Activated CD4-positive, alpha-beta T cell treated with anti-CD3 and anti-CD28 coated beads for 36 hours (primary cell): ENCODE measurements around the gene PPIA. TPM values are rescaled to one million over a fixed set of nuclear protein-coding genes. Genes with fewer than 3 reads are reported as not detected.
A peak's percentile ranks its signal among the peaks of the same experiment; 100 is the strongest.
"Not testable (repeated sequence)": the region's sequence is repeated elsewhere in the genome, so short reads cannot be mapped to it uniquely, and the experiment has no call there.

Experiments
- ATAC-seq: fragments of 200-7000 bp; cut with Tn5 transposase; one replicate; pipeline ENCODE4 v1.10.0; 2021; ENCODE audit warnings: mild to moderate bottlenecking, moderate library complexity
- CTCF ChIA-PET: fragments of 350-600 bp; sonication (Branson Sonifier 250); formaldehyde crosslinking; loops from one replicate; lab custom pipeline; 2021; ENCODE audit warnings: antibody characterized with exemption; lab: Charles Lee
- POLR2A ChIA-PET: fragments of 350-600 bp; sonication (Branson Sonifier 250); formaldehyde crosslinking; loops from one replicate; lab custom pipeline; 2021; ENCODE audit warnings: antibody characterized with exemption, inconsistent platforms; lab: Charles Lee
- DNase-seq: peaks from one replicate; pipeline ENCODE4 v3.0.0-alpha.2; 2020
- H3K27ac Mint-ChIP-seq: one replicate; pipeline ENCODE4 v1.8.0; 2021; ENCODE audit warnings: mixed read lengths
- H3K27me3 Mint-ChIP-seq: one replicate; pipeline ENCODE4 v1.8.0; 2021; ENCODE audit warnings: mixed read lengths
- H3K36me3 Mint-ChIP-seq: one replicate; pipeline ENCODE4 v1.8.0; 2021; ENCODE audit warnings: low read depth, mixed read lengths
- H3K4me1 Mint-ChIP-seq: one replicate; pipeline ENCODE4 v1.8.0; 2021; ENCODE audit warnings: mixed read lengths
- H3K4me3 Mint-ChIP-seq: one replicate; pipeline ENCODE4 v1.8.0; 2021; ENCODE audit warnings: mild to moderate bottlenecking, moderate library complexity, mixed read lengths
- H3K9me3 Mint-ChIP-seq: one replicate; pipeline ENCODE4 v1.8.0; 2021; ENCODE audit warnings: low read depth, mixed read lengths
- intact Hi-C, 2 experiments: fragments of 100-400 bp; cut with DNase I in 1 of 2; cut with micrococcal nuclease in 1 of 2; formaldehyde crosslinking; loops; one replicate each; pipeline versions ENCODE4 v1.14.2 to v1.15.1; 2022 to 2024; cut with DNase I, micrococcal nuclease
- total RNA-seq, 2 experiments: library from RNA; stranded (reverse); gene quantifications; one replicate each; pipeline ENCODE4 v1.2.3, GENCODE V29; 2021

Gene PPIA
- total RNA-seq, 2 experiments from 2014 or later, result 2,017 to 2,916 TPM

DNA sequence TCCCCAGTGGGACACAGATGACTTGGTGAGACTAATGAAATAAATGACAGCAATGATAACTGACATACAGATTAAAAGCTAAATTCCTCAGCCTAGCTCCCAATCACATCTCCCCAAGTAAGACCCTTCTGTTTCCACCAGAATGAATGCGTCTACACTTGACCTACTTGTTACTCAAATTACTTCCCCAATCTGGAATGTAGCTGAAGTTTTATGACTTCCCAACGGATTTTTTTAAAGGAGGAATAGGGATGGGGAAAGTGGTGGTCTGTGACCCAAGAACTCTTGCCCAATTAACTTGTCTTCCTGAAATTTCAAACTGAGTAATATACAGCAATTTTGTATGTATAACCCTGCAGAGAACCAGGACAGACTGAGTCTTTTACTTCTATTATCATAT lies 42.3 kb downstream of the PPIA start:
- Mint-ChIP-seq H3K27me3 (no peaks in the 10 kb centered on the region), H3K4me1 (peaks cover 15% of the 10 kb centered on the region), H3K4me3 (no peak overlapping the region), H3K9me3 (no peaks in the 10 kb centered on the region), H3K27ac (no peak overlapping the region), H3K36me3 (peaks cover 51% of the 10 kb centered on the region)
- ATAC-seq, result no peak
- CTCF ChIA-PET, result interaction anchor here (0.6 to 1.0 kb wide), 2 partner anchors 29 to 135 kb away, joined by 3 read pairs; no protein-coding TSS in a partner anchor
- POLR2A ChIA-PET, result interaction anchor here (1.0 kb wide), 1 partner anchor 9 kb away, joined by 4 read pairs; the partner anchor contains the start of gene H2AZ2
- DNase-seq, result no peak
- intact Hi-C loops, result no loop called here

DNA sequence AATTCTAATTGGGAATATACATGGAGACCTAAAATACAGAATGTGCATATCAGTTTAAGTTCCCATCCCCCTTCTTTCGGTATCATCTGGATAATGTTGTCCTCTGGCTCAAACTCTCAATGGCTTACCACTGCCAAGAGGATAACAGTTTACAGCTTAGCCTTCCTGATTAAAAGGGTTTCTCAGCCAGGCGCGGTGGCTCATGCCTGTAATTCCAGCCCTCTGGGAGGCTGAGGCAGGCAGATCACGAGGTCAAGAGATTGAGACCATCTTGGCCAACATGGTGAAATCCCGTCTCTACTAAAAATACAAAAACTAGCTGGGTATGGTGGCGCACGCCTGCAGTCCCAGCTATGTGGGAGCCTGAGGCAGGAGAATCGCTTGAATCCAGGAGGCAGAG lies 46.2 kb downstream of the PPIA start:
- intact Hi-C loops, H3K9me3 Mint-ChIP-seq, H3K27me3 Mint-ChIP-seq, H3K27ac Mint-ChIP-seq, H3K4me3 Mint-ChIP-seq, DNase-seq, ATAC-seq: not testable (repeated sequence)
- Mint-ChIP-seq H3K4me1 (peaks cover 39% of the 10 kb centered on the region), H3K36me3 (peaks cover 43% of the 10 kb centered on the region)
- ChIA-PET CTCF (interaction anchor here (0.7 to 4.7 kb wide), 3 partner anchors 14 to 218 kb away, joined by 3 to 27 read pairs (median 4); no protein-coding TSS in a partner anchor), POLR2A (interaction anchor here (0.6 to 0.7 kb wide), 3 partner anchors 43 to 611 kb away, joined by 3 to 8 read pairs (median 4); no protein-coding TSS in a partner anchor)

DNA sequence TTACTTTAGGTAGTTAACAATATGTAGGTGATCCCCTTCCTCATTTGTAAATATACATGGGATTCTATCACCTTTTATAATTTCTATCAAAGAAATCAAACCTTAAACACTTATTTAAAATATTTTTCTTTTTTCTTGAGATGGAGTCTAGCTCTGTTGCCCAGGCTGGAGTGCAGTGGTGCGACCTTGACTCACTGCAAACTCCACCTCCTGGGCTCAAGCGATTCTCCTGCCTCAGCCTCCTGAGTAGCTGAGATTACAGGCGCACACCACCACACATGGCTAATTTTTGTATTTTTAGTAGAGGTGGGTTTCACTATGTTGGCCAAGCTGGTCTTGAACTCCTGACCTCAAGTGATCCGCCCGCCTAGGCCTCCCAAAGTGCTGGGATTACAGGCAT lies 47.0 kb downstream of the PPIA start:
- DNase-seq, ATAC-seq, H3K9me3 Mint-ChIP-seq, H3K27ac Mint-ChIP-seq, H3K27me3 Mint-ChIP-seq, H3K4me3 Mint-ChIP-seq, intact Hi-C loops: not testable (repeated sequence)
- ChIA-PET POLR2A (interaction anchor here (0.6 to 0.7 kb wide), 7 partner anchors 26 to 611 kb away, joined by 3 to 8 read pairs (median 4); no protein-coding TSS in a partner anchor), CTCF (interaction anchor here (0.7 to 4.7 kb wide), 8 partner anchors 13 to 397 kb away, joined by 3 to 27 read pairs (median 4); no protein-coding TSS in a partner anchor)
- Mint-ChIP-seq H3K4me1 (peaks cover 39% of the 10 kb centered on the region), H3K36me3 (peaks cover 41% of the 10 kb centered on the region)

DNA sequence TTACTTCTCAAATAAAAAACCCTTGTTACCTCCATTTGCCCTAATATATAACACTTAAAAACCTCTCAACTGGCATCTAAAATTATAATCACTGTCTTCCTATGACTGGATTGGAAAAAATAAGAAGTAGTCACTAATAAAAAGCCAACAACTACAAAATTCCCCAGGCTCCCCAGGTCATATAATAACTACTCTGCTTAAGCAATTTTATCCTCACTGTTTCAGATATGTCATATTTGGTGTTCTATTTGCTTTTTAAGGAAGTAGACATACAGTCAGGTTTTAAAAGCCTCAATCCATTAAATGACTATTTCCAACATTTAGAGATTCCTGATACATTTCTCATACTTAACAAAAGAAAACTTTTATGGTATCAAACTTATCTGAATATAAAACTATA lies 49.0 kb downstream of the PPIA start:
- DNase-seq (no peak), ATAC-seq (no peak)
- H3K27me3 Mint-ChIP-seq, result no peaks in the 10 kb centered on the region
- intact Hi-C loops, result no loop called here
- peaks cover 49% of the 10 kb centered on the region for H3K4me1 Mint-ChIP-seq
- H3K27ac Mint-ChIP-seq, result no peak overlapping the region
- H3K36me3 Mint-ChIP-seq, result peaks cover 40% of the 10 kb centered on the region
- ChIA-PET POLR2A (interaction anchor here (0.9 kb wide), 1 partner anchor 73 kb away, joined by 3 read pairs; no protein-coding TSS in a partner anchor), CTCF (interaction anchor here (0.7 to 4.7 kb wide), 11 partner anchors 10 to 213 kb away, joined by 3 to 27 read pairs (median 5); no protein-coding TSS in a partner anchor)
- no peaks in the 10 kb centered on the region for H3K9me3 Mint-ChIP-seq
- H3K4me3 Mint-ChIP-seq, result peak overlapping the region; percentile 95

DNA sequence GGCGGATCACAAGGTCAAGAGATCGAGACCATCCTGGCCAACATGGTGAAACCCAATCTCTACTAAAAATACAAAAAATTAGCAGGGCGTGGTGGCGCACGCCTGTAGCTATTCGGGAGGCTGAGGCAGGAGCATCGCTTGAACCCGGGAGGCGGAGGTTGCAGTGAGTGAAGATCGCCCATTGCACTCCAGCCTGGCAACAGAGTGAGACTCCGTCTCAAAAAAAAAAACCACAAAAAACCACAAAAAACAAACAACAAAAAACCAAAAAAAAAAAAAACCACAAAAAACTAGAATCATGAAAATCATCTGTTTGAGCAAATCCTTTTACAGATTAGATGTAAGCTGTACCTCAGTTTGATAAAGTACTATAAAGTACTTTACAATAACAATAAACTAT lies 49.9 kb downstream of the PPIA start:
- intact Hi-C loops, result loop anchor here (2.0 kb wide), 6 partner anchors 76 to 802 kb away; partner anchors contain the start of genes DBNL (in 1 of the 2) and POLD2 (in 1 of the 2)
- peak; percentile 33 for DNase-seq
- POLR2A ChIA-PET, result interaction anchor here (0.6 to 4.0 kb wide), 5 partner anchors 39 to 249 kb away, joined by 3 to 36 read pairs (median 4); partner anchors contain the start of gene PURB
- Mint-ChIP-seq H3K4me1 (peaks cover 47% of the 10 kb centered on the region), H3K36me3 (peaks cover 31% of the 10 kb centered on the region), H3K27ac (peak overlapping the region; percentile 83), H3K4me3 (peak overlapping the region; percentile 95)
- CTCF ChIA-PET, result interaction anchor here (0.7 to 4.7 kb wide), 15 partner anchors 10 to 289 kb away, joined by 3 to 27 read pairs (median 3); partner anchors contain the start of genes DDX56 and PURB
- not testable (repeated sequence) for ATAC-seq, H3K27me3 Mint-ChIP-seq, H3K9me3 Mint-ChIP-seq

DNA sequence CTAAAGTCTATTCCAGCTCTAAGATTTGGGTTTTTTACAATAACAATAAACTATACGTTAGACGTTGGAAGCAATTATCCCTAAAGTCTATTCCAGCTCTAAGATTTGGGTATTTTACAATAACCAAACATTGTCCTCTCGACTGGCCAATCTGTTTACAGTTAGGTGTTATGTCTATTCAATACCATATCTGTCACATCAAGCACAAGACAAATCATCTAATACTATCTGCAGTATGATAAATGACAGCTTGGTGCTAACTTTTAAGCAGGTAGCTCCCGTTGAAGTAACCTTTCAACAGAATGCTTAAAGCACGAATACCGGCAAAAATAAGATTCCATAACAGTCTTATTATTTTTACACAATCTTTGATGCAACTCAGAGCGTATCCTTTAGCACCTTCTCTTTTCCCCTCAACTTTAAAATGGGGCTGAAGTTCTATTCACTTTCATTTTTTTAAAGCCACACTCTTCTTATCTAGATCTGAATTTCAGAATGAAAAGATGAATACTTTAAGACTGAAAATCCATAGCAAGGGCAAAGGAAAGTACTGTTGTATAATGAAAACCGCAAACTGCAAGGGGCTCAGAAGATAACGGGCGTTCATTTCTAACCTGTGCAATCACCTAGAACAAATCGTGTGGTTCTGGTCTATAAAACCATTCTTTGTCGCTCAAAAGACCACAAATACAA lies 50.5 kb downstream of the PPIA start:
- no peaks in the 10 kb centered on the region for H3K9me3 Mint-ChIP-seq
- H3K4me1 Mint-ChIP-seq, result peaks cover 42% of the 10 kb centered on the region
- H3K27me3 Mint-ChIP-seq, result no peaks in the 10 kb centered on the region
- peak overlapping the region; percentile 97 for H3K27ac Mint-ChIP-seq
- CTCF ChIA-PET, result interaction anchor here (0.8 to 4.7 kb wide), 16 partner anchors 9 to 289 kb away, joined by 3 to 27 read pairs (median 4); partner anchors contain the start of genes DDX56 and PURB
- no peak for DNase-seq
- intact Hi-C loops, result loop anchor here (1.0 to 2.0 kb wide), 10 partner anchors 38 to 802 kb away; partner anchors contain the start of genes DBNL (in 1 of the 2), NUDCD3 (in 1 of the 2), POLD2 (in 1 of the 2) and PURB (in 1 of the 2)
- peak; percentile 2 for ATAC-seq
- peaks cover 26% of the 10 kb centered on the region for H3K36me3 Mint-ChIP-seq
- POLR2A ChIA-PET, result interaction anchor here (0.5 to 4.0 kb wide), 8 partner anchors 8 to 273 kb away, joined by 3 to 36 read pairs (median 6); partner anchors contain the start of genes DDX56, OGDH, PPIA and PURB
- peak overlapping the region; percentile 95 for H3K4me3 Mint-ChIP-seq

DNA sequence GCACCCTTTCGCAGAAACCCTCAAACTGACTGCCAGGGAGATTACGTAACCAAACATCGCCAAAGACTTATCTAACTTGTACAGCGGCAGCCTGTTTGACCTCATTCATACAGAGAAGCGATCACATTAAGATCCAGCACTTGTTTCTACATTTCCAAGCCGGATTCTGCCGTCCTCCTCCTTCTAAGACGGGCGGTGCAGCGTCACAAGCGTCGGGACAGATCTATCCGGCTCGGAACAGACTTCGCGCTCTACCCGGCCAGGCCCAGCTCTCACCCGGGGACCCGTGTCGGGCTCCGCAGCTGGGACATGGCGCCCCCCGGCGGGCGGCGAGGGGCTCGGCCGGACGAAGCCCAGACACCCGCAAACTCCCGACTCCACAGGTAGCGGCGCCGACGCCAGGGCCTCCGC lies 51.0 kb downstream of the PPIA start:
- POLR2A ChIA-PET, result interaction anchor here (0.5 to 4.0 kb wide), 12 partner anchors 9 to 274 kb away, joined by 3 to 36 read pairs (median 6); partner anchors contain the start of genes DDX56, OGDH, PPIA and PURB
- H3K27me3 Mint-ChIP-seq, result no peaks in the 10 kb centered on the region
- H3K36me3 Mint-ChIP-seq, result peaks cover 21% of the 10 kb centered on the region
- intact Hi-C loops, result loop anchor here (1.0 to 2.0 kb wide), 10 partner anchors 38 to 803 kb away; partner anchors contain the start of genes DBNL (in 1 of the 2), NUDCD3 (in 1 of the 2), POLD2 (in 1 of the 2) and PURB (in 1 of the 2)
- peak overlapping the region; percentile 95 for H3K4me3 Mint-ChIP-seq
- H3K27ac Mint-ChIP-seq, result peak overlapping the region; percentile 97
- peak; percentile 70 for ATAC-seq
- H3K9me3 Mint-ChIP-seq, result no peaks in the 10 kb centered on the region
- peaks cover 38% of the 10 kb centered on the region for H3K4me1 Mint-ChIP-seq
- CTCF ChIA-PET, result interaction anchor here (0.9 to 4.7 kb wide), 14 partner anchors 9 to 289 kb away, joined by 3 to 27 read pairs (median 4); partner anchors contain the start of gene PURB
- DNase-seq, result peak; percentile 93

DNA sequence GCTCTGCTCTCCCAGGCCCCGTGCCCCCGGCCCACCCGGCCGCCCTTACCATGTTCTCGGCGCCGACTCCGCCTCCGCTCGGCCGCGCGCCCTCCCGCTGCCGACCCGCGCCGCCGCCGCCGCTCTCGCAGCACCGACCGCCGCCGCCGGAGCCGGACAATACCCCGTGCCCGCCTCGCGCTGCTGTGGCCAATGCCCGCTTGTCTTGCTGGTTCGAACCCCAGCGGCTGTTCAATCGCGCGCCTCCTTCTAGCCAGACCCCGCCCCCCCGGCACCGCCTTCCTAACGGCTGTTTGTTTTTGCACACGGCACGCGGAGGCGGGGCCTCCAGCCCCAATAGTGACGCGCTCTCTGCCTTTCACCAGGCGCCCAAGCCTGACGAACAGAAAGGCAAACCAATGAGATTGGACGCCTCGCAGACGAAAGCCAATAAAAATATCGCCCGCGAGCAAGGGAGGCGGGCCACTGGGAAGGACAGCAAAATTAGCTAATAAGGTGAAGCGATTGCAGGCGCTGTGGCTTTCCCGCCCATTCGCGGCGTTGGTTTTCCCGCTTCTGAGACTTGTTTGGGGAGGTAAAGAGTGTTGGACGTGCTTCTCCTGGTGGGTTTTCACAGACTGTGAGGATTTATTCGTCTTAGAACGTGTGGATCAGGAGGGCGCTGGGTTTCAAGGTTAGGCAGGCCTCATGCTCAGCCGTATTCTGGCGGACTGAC lies 51.6 kb downstream of the PPIA start, which contains the start of gene H2AZ2:
Gene H2AZ2, minus strand, starts transcription at position 168 of the 715 bp plus-strand sequence. Its CDS starts 116 bp downstream, at position 52.
- intact Hi-C loops, result loop anchor here (1.0 to 2.0 kb wide), 23 partner anchors 9 to 803 kb away; partner anchors contain the start of genes OGDH (in 2 of the 2), PPIA (in 2 of the 2), PURB (in 2 of the 2) and TBRG4 (in 2 of the 2)
- CTCF ChIA-PET, result interaction anchor here (0.6 to 2.9 kb wide), 20 partner anchors 9 to 288 kb away, joined by 3 to 21 read pairs (median 4); partner anchors contain the start of gene PURB
- ATAC-seq, result peak; percentile 88
- Mint-ChIP-seq H3K36me3 (peaks cover 18% of the 10 kb centered on the region), H3K9me3 (no peaks in the 10 kb centered on the region), H3K4me3 (peak within 1 kb of the TSS; percentile 95), H3K27ac (peak within 1 kb of the TSS; percentile 99), H3K27me3 (no peaks in the 10 kb centered on the region), H3K4me1 (peaks cover 39% of the 10 kb centered on the region)
- DNase-seq, result peak; percentile 100
- POLR2A ChIA-PET, result interaction anchor here (0.6 to 4.0 kb wide), 16 partner anchors 9 to 274 kb away, joined by 3 to 36 read pairs (median 4); partner anchors contain the start of genes DDX56, OGDH, PPIA and PURB

DNA sequence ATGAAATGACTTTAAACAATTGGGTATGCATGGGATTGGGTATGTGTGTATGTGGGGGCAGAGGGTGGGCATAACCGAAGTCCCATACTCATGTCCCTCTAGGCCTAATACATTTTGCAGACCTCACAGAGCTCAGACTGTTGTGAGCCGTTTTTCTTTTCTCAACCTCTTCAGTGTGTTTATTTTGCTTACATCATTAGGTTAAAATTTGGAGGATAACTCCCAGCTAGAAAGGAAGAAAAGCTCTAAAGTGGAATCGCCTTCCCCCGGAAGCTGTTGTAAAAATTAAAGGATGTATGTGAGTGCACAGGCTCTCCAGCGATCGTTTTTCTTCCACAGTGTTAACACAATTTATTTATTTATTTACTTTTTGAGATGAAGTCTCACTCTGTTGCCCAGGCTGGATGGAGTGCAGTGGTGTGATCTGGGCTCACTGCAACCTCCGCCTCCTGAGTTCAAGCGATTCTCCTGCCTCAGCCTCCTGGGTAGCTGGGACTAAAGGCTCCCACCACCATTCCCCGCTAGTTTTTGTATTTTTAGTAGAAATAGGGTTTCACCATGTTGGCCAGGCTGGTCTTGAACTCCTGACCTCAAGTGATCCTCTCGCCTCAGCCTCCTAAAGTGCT lies 52.9 kb downstream of the PPIA start:
- ATAC-seq, result no peak
- intact Hi-C loops, result loop anchor here (2.0 kb wide), 4 partner anchors 65 to 287 kb away; partner anchors contain the start of gene TBRG4 (in 1 of the 2)
- H3K4me1 Mint-ChIP-seq, result peaks cover 42% of the 10 kb centered on the region

More for the DNA sequence above, 52.9 kb downstream of the PPIA start:
- H3K27ac Mint-ChIP-seq, result peak overlapping the region; percentile 99
- H3K9me3 Mint-ChIP-seq, result no peaks in the 10 kb centered on the region
- CTCF ChIA-PET, result interaction anchor here (0.7 to 2.9 kb wide), 12 partner anchors 8 to 240 kb away, joined by 3 to 21 read pairs (median 4); partner anchors contain the start of gene PURB
- DNase-seq, result no peak
- POLR2A ChIA-PET, result interaction anchor here (0.6 to 4.0 kb wide), 17 partner anchors 36 to 276 kb away, joined by 3 to 36 read pairs (median 5); partner anchors contain the start of genes DDX56, PPIA, PURB and TBRG4
- H3K27me3 Mint-ChIP-seq, result no peaks in the 10 kb centered on the region
- H3K4me3 Mint-ChIP-seq, result peak overlapping the region; percentile 95
- peaks cover 13% of the 10 kb centered on the region for H3K36me3 Mint-ChIP-seq
